Subcutaneous abdominal adipose tissue (tissue), 5 donors: Measurements from ENCODE around the gene ASCL3.
A peak's percentile ranks its signal among the peaks of the same experiment; 100 is the strongest.
"Not testable (repeated sequence)": the region's sequence is repeated elsewhere in the genome, so short reads cannot be mapped to it uniquely, and the experiment has no call there.

ENCODE experiments used
- H3K27ac ChIP-seq: one replicate; pipeline ENCODE4 v1.7.0; 2013; ENCODE audit warnings: low read depth, mild to moderate bottlenecking, inconsistent platforms, low read length, moderate library complexity
- H3K27me3 ChIP-seq, 5 donors: one replicate each; pipeline ENCODE4 v1.7.0; 2013; ENCODE audit warnings: low read length in 5 of 5, inconsistent platforms in 1 of 5; ENCODE audit not compliant: control insufficient read depth in 5 of 5, insufficient read depth in 4 of 5
- H3K36me3 ChIP-seq, 5 donors: one replicate each; pipeline ENCODE4 v1.7.0; 2013; ENCODE audit warnings: low read length in 5 of 5; ENCODE audit not compliant: control insufficient read depth in 5 of 5, insufficient read depth in 5 of 5
- H3K4me1 ChIP-seq, 5 donors: one replicate each; pipeline ENCODE4 v1.7.0; 2013; ENCODE audit warnings: low read length in 5 of 5, mild to moderate bottlenecking in 3 of 5, moderate library complexity in 1 of 5; ENCODE audit not compliant: control insufficient read depth in 5 of 5, insufficient read depth in 5 of 5
- H3K4me3 ChIP-seq, 5 donors: one replicate each; pipeline ENCODE4 v1.7.0; 2013; ENCODE audit warnings: low read length in 5 of 5, low read depth in 1 of 5
- H3K9ac ChIP-seq, 5 donors: one replicate each; pipeline ENCODE4 v1.7.0; 2013; ENCODE audit warnings: low read length in 5 of 5, mild to moderate bottlenecking in 4 of 5, moderate library complexity in 3 of 5
- H3K9me3 ChIP-seq, 5 donors: one replicate each; pipeline ENCODE4 v1.7.0; 2013; ENCODE audit warnings: low read length in 5 of 5; ENCODE audit not compliant: control insufficient read depth in 5 of 5
- donor health status: healthy.
- donor health status: healthy.
- donor health status: healthy.
- donor health status: healthy.
- donor health status: healthy.

Gene ASCL3

GRCh38 chr11:8913961-8914660, 28.7 kb downstream of the ASCL3 start:
- Histone ChIP-seq H3K4me1 (peaks cover 5 to 43% (median 33%) of the 10 kb centered on the region in 5 donors), H3K4me3 (peak overlapping the region in 3 of 5 donors; percentile 17 to 32 (median 31)), H3K27ac (no peak overlapping the region), H3K9ac (peak overlapping the region in 3 of 5 donors; percentile 11 to 57 (median 23)), H3K27me3 (no peaks in the 10 kb centered on the region), H3K36me3 (peaks cover 13 to 31% (median 21%) of the 10 kb centered on the region in 5 donors), H3K9me3 (no peaks in the 10 kb centered on the region)

DNA sequence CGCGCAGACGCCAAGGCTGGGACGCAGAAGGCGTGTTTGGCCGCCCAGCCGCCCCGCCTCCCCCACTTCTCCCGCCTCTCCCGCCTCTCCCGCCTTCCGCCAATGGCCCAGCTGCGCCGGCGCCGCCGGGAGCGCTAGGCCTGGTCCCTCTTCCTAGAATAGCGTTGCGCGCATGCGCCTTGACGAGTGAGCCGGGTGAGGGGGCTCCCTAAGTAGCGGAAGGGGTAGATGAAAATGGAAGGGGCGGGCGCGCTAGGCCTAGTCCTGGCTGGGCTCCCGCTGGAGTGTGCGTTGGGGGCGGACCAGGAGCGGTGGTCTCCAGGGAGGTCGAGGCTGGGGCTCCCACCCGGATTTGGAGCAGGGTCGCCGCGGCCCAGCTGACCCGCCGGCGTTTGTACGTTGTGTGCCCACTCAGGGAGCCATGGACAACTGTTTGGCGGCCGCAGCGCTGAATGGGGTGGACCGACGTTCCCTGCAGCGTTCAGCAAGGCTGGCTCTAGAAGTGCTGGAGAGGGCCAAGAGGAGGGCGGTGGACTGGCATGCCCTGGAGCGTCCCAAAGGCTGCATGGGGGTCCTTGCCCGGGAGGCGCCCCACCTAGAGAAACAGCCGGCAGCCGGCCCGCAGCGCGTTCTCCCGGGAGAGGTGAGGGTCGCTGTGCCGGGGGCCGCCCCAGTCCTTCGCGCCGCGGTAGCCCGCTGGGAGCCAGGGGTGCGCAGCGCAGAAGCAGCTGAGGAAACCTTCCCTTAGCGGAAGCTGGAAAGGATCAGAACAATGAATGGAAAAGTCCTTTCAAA, 31.6 kb downstream of the ASCL3 start, which contains the start of gene AKIP1:
TSS of gene AKIP1 (plus strand) at position 161 of the 795 bp plus-strand sequence. CDS start at position 422, 261 bp downstream.
- peak within 1 kb of the TSS; percentile 82 to 95 (median 87) for H3K4me3 ChIP-seq
- peaks cover 3 to 43% (median 33%) of the 10 kb centered on the region in 5 donors for H3K4me1 ChIP-seq
- H3K27ac ChIP-seq: peak within 1 kb of the TSS; percentile 89
- peaks cover 0 to 2% (median 0%) of the 10 kb centered on the region in 5 donors for H3K36me3 ChIP-seq
- H3K27me3 ChIP-seq: no peaks in the 10 kb centered on the region
- no peaks in the 10 kb centered on the region for H3K9me3 ChIP-seq
- H3K9ac ChIP-seq: peak within 1 kb of the TSS in 4 of 5 donors; percentile 75 to 92 (median 89)

DNA sequence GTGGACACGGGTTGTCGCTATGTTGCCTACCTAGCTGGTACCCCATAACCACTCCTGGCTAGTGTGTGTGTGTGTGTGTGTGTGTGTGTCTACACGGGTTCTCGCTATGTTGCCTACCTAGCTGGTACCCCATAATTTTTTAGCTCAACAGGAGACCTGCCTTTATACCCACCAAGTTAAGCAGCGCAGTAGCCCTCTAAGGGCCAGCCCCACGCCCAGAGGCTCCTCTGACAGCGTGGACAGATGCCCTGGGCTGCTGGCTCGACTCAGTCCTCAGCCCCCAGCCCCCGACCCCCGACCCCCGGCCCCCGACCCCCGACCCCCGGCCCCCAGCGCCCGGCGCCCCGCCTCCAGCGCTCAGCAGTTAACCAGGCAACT, 32.2 kb downstream of the ASCL3 start:
- Histone ChIP-seq H3K27ac (no peak overlapping the region), H3K27me3 (no peaks in the 10 kb centered on the region), H3K36me3 (no peaks in the 10 kb centered on the region), H3K9ac (peak overlapping the region in 3 of 5 donors; percentile 48 to 74 (median 73)), H3K4me3 (peak overlapping the region; percentile 69 to 95 (median 78)), H3K9me3 (no peaks in the 10 kb centered on the region), H3K4me1 (peaks cover 3 to 43% (median 33%) of the 10 kb centered on the region in 5 donors)

DNA sequence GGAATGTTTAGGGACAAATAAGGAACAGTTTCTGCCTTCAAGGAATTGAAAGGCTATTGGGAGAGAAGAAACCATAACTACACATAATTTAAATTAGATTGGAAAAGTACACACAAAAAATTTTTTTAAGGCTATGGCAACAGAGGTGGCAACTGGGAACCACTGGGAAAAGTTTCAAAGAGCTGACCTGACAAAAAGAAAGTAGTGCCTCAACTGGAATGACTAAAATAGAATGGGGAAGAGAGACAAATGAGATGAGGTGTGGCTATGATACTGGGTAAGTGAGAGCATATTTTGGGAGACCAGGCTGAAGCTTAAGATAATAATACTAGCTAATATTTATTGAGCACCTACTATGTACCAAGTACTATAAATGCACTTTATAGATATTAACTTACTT, 34.7 kb downstream of the ASCL3 start:
- H3K27me3 ChIP-seq: no peaks in the 10 kb centered on the region
- H3K36me3 ChIP-seq: no peaks in the 10 kb centered on the region
- no peak overlapping the region for H3K9ac ChIP-seq
- H3K9me3 ChIP-seq: no peaks in the 10 kb centered on the region
- H3K4me1 ChIP-seq: peaks cover 3 to 27% (median 18%) of the 10 kb centered on the region in 5 donors
- no peak overlapping the region for H3K4me3 ChIP-seq
- no peak overlapping the region for H3K27ac ChIP-seq

DNA sequence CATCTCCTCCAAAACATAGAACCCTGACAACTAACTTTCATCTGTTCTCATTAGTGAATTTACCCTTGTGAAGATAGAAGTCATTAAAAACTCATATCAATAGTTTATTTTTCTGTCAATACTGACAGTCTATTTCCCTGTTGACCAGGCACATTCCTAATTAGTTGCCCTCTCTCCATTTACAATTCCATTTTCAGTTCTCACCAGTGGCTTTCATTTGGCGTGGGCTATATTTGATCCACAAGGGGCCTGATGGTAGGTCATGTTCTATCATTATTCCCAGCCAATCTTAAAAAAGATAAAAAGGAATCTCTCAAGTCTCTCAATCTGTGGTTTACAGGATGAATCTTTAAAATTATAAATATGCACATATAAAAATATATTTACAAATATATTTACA, 35.7 kb downstream of the ASCL3 start:
- no peak overlapping the region for H3K27ac ChIP-seq
- H3K4me3 ChIP-seq: no peak overlapping the region
- H3K27me3 ChIP-seq: no peaks in the 10 kb centered on the region
- no peaks in the 10 kb centered on the region for H3K36me3 ChIP-seq
- H3K4me1 ChIP-seq: peaks cover 3 to 22% (median 15%) of the 10 kb centered on the region in 5 donors
- H3K9me3 ChIP-seq: no peaks in the 10 kb centered on the region
- H3K9ac ChIP-seq: peak overlapping the region in 1 of 5 donors; percentile 11

GRCh38 chr11:8905528-8906165, 37.2 kb downstream of the ASCL3 start:
- H3K9me3 ChIP-seq: no peaks in the 10 kb centered on the region
- peaks cover 3 to 11% (median 9%) of the 10 kb centered on the region in 5 donors for H3K4me1 ChIP-seq
- no peaks in the 10 kb centered on the region for H3K36me3 ChIP-seq
- no peak overlapping the region for H3K27ac ChIP-seq
- H3K9ac ChIP-seq: no peak overlapping the region
- H3K4me3 ChIP-seq: no peak overlapping the region
- H3K27me3 ChIP-seq: no peaks in the 10 kb centered on the region

DNA sequence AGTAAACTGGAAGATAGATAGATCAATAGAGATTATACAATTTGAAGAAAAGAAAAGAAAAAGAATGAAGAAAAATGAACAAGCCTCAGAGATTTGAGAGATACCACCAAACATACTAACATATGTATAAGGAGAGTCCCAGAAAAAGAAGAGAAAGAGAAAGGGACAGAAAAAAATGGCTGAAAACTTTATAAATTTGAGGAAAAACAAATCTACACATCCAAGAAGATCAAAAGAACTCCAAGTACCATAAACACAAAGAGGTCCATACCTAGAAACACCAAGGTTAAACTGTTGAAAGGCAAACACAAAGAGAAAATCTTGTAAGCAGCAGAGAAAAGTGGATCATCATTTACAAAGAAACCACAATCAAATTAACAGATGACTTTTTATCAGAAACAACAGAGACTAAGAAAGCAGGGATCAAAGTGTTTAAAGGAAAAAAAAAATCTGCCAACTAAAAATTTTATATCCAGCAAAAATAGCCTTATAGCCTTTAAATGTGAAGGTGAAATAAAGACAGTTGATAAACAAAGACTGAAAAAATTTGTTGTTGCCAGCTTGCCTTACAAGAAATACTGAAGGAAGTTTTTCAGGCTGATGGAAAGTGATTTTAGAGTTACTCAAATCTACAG, 43.6 kb downstream of the ASCL3 start:
- Histone ChIP-seq H3K27ac (no peak overlapping the region), H3K9ac (no peak overlapping the region), H3K4me1 (no peaks in the 10 kb centered on the region), H3K9me3 (peaks cover 0 to 16% (median 7%) of the 10 kb centered on the region in 5 donors), H3K36me3 (no peaks in the 10 kb centered on the region), H3K27me3 (no peaks in the 10 kb centered on the region), H3K4me3 (no peak overlapping the region)

DNA sequence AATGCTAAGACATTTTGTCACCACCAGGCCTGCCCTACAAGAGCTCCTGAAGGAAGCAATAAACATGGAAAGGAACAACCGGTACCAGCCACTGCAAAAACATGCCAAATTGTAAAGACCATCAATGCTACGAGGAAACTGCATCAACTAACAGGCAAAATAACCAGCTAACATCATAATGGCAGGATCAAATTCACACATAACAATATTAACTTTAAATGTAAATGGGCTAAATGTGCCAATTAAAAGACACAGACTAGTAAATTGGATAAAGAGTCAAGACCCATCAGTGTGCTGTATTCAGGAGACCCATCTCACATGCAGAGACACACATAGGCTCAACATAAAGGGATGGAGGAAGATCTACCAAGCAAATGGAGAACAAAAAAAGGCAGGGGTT, 51.6 kb downstream of the ASCL3 start:
- H3K27me3 ChIP-seq, H3K36me3 ChIP-seq: not testable (repeated sequence)

More for the DNA sequence above, 51.6 kb downstream of the ASCL3 start:
- H3K4me1 ChIP-seq, H3K27ac ChIP-seq, H3K9me3 ChIP-seq, H3K9ac ChIP-seq, H3K4me3 ChIP-seq: not testable (repeated sequence)
